HepG2 (cell line): Measurements from ENCODE around the gene HCK. TPM values are rescaled to one million over a fixed set of nuclear protein-coding genes. Genes with fewer than 3 reads are reported as not detected.

Experiments used
- AKAP8 ChIP-seq: sonication (generic); formaldehyde crosslinking; IDR thresholded peaks from 2 replicates; pipeline ENCODE4 v1.5.1; 2020; ENCODE audit warnings: mild to moderate bottlenecking, missing genetic modification reagents
- CCAR2 ChIP-seq: fragments of 200-400 bp; formaldehyde crosslinking; optimal IDR thresholded peaks from 2 replicates; pipeline ENCODE3; 2018; ENCODE audit warnings: low read depth, mild to moderate bottlenecking, low read length, moderate library complexity
- DNMT1 ChIP-seq: sonication (generic); formaldehyde crosslinking; IDR thresholded peaks from 2 replicates; pipeline ENCODE4 v1.5.1; 2020; ENCODE audit warnings: mild to moderate bottlenecking, missing genetic modification reagents
- GPN1 ChIP-seq: sonication (generic); formaldehyde crosslinking; IDR thresholded peaks from 2 replicates; pipeline ENCODE4 v1.5.1; 2020; ENCODE audit warnings: missing genetic modification reagents, borderline replicate concordance
- GTF2F1 ChIP-seq: fragments of 150-350 bp; IDR thresholded peaks from 2 replicates; pipeline ENCODE4 v1.6.1; 2014; ENCODE audit warnings: low read length
- HNRNPL ChIP-seq: fragments of 200-400 bp; formaldehyde crosslinking; IDR thresholded peaks from 2 replicates; pipeline ENCODE4 v1.6.1; 2017; ENCODE audit warnings: mild to moderate bottlenecking, low read depth, low read length
- KLF11 ChIP-seq: IDR thresholded peaks from 2 replicates; pipeline ENCODE4 v1.6.1; 2016; ENCODE audit warnings: missing compliant biosample characterization
- MED8 ChIP-seq: sonication (generic); formaldehyde crosslinking; IDR thresholded peaks from 2 replicates; pipeline ENCODE4 v1.8.1; 2023; ENCODE audit warnings: mild to moderate bottlenecking, missing genetic modification reagents; ENCODE audit not compliant: insufficient replicate concordance
- NR2C2 ChIP-seq: sonication (generic); formaldehyde crosslinking; IDR thresholded peaks from 2 replicates; pipeline ENCODE4 v1.4.0; 2020; ENCODE audit warnings: missing genetic modification reagents, mild to moderate bottlenecking, moderate library complexity, borderline replicate concordance
- SRSF9 ChIP-seq: fragments of 200-400 bp; formaldehyde crosslinking; IDR thresholded peaks from 2 replicates; pipeline ENCODE4 v1.6.1; 2018; ENCODE audit warnings: borderline replicate concordance, mild to moderate bottlenecking, low read depth, low read length; ENCODE audit not compliant: insufficient read depth, poor library complexity, severe bottlenecking
- TAF15 ChIP-seq: fragments of 200-400 bp; formaldehyde crosslinking; IDR thresholded peaks from one replicate; pipeline ENCODE4 v1.6.1; 2018; ENCODE audit warnings: mild to moderate bottlenecking, low read depth, low read length; ENCODE audit not compliant: poor library complexity, severe bottlenecking
- ZFP36 ChIP-seq: fragments of 150-350 bp; IDR thresholded peaks from 2 replicates; pipeline ENCODE4 v1.6.1; 2018; ENCODE audit warnings: borderline replicate concordance, low read length, low read depth; ENCODE audit not compliant: partially characterized antibody
- ZGPAT ChIP-seq: IDR thresholded peaks from 2 replicates; pipeline ENCODE4 v1.6.1; 2016; ENCODE audit warnings: mild to moderate bottlenecking
- ZNF121 ChIP-seq: sonication (generic); formaldehyde crosslinking; IDR thresholded peaks from 2 replicates; pipeline ENCODE4 v1.5.0; 2020; ENCODE audit warnings: mild to moderate bottlenecking, missing genetic modification reagents
- ZNF264 ChIP-seq: sonication (generic); formaldehyde crosslinking; IDR thresholded peaks from 2 replicates; pipeline ENCODE4 v1.4.0; 2020; ENCODE audit warnings: missing genetic modification reagents
- ZNF331 ChIP-seq: sonication (generic); formaldehyde crosslinking; IDR thresholded peaks from 2 replicates; pipeline ENCODE4 v1.4.0; 2020; ENCODE audit warnings: missing genetic modification reagents
- ZNF33B ChIP-seq: sonication (generic); formaldehyde crosslinking; IDR thresholded peaks from 2 replicates; pipeline ENCODE4 v1.5.1; 2020; ENCODE audit warnings: mild to moderate bottlenecking, missing genetic modification reagents
- ZNF580 ChIP-seq: IDR thresholded peaks from 2 replicates; pipeline ENCODE4 v1.6.1; 2016; ENCODE audit warnings: low read depth, borderline replicate concordance
- ZNF678 ChIP-seq: sonication (generic); formaldehyde crosslinking; IDR thresholded peaks from 2 replicates; pipeline ENCODE4 v1.4.0; 2020; ENCODE audit warnings: mild to moderate bottlenecking, missing genetic modification reagents
- polyA plus RNA-seq, 8 experiments: library from polyadenylated mRNA; depleted of rRNA in 3 of 8; stranded (reverse) in 7 of 8; unstranded in 1 of 8; fragments of >200 nt; fragmentation: Illumina TruSeq in 4 of 8; extraction: Trizol in 4 of 8; gene quantifications; 2 replicates each; pipeline versions ENCODE4 v1.2.1 to v1.2.3, GENCODE V29; 2011 to 2016; ENCODE audit warnings: low read depth in 4 of 8, missing spikeins in 1 of 8, mixed read lengths in 1 of 8; ENCODE audit not compliant: insufficient read depth in 1 of 8
- total RNA-seq, 5 experiments: library from RNA; depleted of rRNA; stranded (reverse); fragments of >200 nt; fragmentation: Illumina TruSeq; extraction: Trizol; gene quantifications; 2 replicates each; pipeline ENCODE4 v1.2.3, GENCODE V29; 2016; ENCODE audit warnings: low read depth in 1 of 5
- TF ChIP-seq, protein P1 (sequence below): IDR thresholded peaks from 2 replicates; pipeline ENCODE4 v1.6.1; 2016
- TF ChIP-seq, protein P2 (sequence below): sonication (generic); formaldehyde crosslinking; IDR thresholded peaks from 2 replicates; pipeline ENCODE4 v1.5.0; 2020; ENCODE audit warnings: mild to moderate bottlenecking, missing genetic modification reagents
- TF ChIP-seq, protein P3 (sequence below): sonication (generic); formaldehyde crosslinking; IDR thresholded peaks from 2 replicates; pipeline ENCODE4 v1.4.0; 2020; ENCODE audit warnings: missing genetic modification reagents
- TF ChIP-seq, protein P4 (sequence below): sonication (generic); formaldehyde crosslinking; IDR thresholded peaks from 2 replicates; pipeline ENCODE4 v1.8.1; 2022; ENCODE audit warnings: mild to moderate bottlenecking, missing genetic modification reagents

Gene HCK
- total and polyA plus RNA-seq, 2 of the 13 experiments (the other 11 are each of a cell fraction or from before 2014, with no cell fraction given) = 0.04 TPM; not detected in 1

- no peak for TF ChIP-seq GPN1 (CRISPR knock-in tag)
- TF ChIP-seq, protein P1, sequence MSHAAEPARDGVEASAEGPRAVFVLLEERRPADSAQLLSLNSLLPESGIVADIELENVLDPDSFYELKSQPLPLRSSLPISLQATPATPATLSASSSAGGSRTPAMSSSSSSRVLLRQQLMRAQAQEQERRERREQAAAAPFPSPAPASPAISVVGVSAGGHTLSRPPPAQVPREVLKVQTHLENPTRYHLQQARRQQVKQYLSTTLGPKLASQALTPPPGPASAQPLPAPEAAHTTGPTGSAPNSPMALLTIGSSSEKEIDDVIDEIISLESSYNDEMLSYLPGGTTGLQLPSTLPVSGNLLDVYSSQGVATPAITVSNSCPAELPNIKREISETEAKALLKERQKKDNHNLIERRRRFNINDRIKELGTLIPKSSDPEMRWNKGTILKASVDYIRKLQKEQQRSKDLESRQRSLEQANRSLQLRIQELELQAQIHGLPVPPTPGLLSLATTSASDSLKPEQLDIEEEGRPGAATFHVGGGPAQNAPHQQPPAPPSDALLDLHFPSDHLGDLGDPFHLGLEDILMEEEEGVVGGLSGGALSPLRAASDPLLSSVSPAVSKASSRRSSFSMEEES = no peak
- TF ChIP-seq AKAP8 (CRISPR knock-in tag) = no peak
- TF ChIP-seq ZFP36 = no peak
- 0 out of 2 replicates have a peak, but pooled peaks have one; percentile 13 for TF ChIP-seq ZNF678 (CRISPR knock-in tag)
- TF ChIP-seq CCAR2 = no peak
- TF ChIP-seq ZNF331 (CRISPR knock-in tag) = 0 out of 2 replicates have a peak, but pooled peaks have one; percentile 57
- no peak for TF ChIP-seq ZNF264 (CRISPR knock-in tag)
- TF ChIP-seq, protein P2, sequence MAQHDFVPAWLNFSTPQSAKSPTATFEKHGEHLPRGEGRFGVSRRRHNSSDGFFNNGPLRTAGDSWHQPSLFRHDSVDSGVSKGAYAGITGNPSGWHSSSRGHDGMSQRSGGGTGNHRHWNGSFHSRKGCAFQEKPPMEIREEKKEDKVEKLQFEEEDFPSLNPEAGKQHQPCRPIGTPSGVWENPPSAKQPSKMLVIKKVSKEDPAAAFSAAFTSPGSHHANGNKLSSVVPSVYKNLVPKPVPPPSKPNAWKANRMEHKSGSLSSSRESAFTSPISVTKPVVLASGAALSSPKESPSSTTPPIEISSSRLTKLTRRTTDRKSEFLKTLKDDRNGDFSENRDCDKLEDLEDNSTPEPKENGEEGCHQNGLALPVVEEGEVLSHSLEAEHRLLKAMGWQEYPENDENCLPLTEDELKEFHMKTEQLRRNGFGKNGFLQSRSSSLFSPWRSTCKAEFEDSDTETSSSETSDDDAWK = no peak
- no peak for TF ChIP-seq HNRNPL
- TF ChIP-seq DNMT1 (CRISPR knock-in tag) = peak; percentile 55; the same call in 1 of the 2 replicates
- TF ChIP-seq ZGPAT = peak; percentile 66; the same call in 1 of the 2 replicates
- no peak for TF ChIP-seq SRSF9
- peak; percentile 87; the same call in 1 of the 2 replicates for TF ChIP-seq ZNF580
- TF ChIP-seq TAF15 = no peak
- TF ChIP-seq GTF2F1 = no peak
- TF ChIP-seq KLF11 (CRISPR knock-in tag) = no peak
- TF ChIP-seq, protein P3, sequence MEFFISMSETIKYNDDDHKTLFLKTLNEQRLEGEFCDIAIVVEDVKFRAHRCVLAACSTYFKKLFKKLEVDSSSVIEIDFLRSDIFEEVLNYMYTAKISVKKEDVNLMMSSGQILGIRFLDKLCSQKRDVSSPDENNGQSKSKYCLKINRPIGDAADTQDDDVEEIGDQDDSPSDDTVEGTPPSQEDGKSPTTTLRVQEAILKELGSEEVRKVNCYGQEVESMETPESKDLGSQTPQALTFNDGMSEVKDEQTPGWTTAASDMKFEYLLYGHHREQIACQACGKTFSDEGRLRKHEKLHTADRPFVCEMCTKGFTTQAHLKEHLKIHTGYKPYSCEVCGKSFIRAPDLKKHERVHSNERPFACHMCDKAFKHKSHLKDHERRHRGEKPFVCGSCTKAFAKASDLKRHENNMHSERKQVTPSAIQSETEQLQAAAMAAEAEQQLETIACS = no peak
- no peak for TF ChIP-seq ZNF33B (CRISPR knock-in tag)
- no peak for TF ChIP-seq NR2C2 (CRISPR knock-in tag)
- TF ChIP-seq, protein P4, sequence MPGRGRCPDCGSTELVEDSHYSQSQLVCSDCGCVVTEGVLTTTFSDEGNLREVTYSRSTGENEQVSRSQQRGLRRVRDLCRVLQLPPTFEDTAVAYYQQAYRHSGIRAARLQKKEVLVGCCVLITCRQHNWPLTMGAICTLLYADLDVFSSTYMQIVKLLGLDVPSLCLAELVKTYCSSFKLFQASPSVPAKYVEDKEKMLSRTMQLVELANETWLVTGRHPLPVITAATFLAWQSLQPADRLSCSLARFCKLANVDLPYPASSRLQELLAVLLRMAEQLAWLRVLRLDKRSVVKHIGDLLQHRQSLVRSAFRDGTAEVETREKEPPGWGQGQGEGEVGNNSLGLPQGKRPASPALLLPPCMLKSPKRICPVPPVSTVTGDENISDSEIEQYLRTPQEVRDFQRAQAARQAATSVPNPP (CRISPR knock-in tag) = no peak
- no peak for TF ChIP-seq MED8 (CRISPR knock-in tag)
- peak; percentile 72; the same call in 1 of the 2 replicates for TF ChIP-seq ZNF121
Measured at GRCh38 chr20:32028647-32029372, 23.2 kb upstream of the HCK start (continued).
